ENCODE results near the gene LAMC2. TPM values are rescaled to one million over a fixed set of nuclear protein-coding genes. Genes with fewer than 3 reads are reported as not detected.

The LAMC2 gene
- total and polyA plus RNA-seq, 4 experiments from 2014 or later: not detected

DNA sequence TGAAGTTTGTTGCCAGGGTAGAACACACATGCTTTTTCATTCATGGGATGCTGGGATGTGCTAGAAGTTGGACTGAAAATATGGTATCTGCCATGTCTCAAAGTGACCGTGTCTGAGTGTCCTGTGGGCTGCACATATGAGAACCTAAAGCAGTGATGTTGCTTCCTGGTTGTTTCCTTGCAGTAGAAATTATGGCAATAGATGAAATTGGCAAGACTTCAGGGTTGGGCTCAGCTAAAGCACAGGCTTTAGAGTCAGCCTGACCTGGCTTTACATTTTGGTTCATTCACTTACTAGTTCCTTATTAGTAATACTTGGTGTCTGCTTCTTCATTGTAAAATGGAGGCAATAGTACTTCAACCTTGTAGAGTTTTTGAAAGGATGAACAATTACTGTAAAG is 2.2 kb downstream of the LAMC2 start:
- intact Hi-C loops (cut with micrococcal nuclease): no loop called here
- no peak overlapping the region for H3K4me3 Mint-ChIP-seq
- Histone ChIP-seq H3K36me3 (ENCODE audit: insufficient read depth, low read length) (no peaks in the 10 kb centered on the region), H3K27ac (ENCODE audit: low read depth, low read length) (no peak overlapping the region), H3K4me1 (ENCODE audit: insufficient read depth, low read length) (no peaks in the 10 kb centered on the region), H3K9me3 (ENCODE audit: control insufficient read depth in 1 of 2, low read length in 2 of 2) (no peaks in the 10 kb centered on the region), H3K27me3 (ENCODE audit: insufficient read depth, low read length) (peaks cover 11% of the 10 kb centered on the region), H3K4me3 (ENCODE audit: low read length in 2 of 2) (no peak overlapping the region)
- H3K27ac Mint-ChIP-seq: no peak overlapping the region
- H3K4me1 Mint-ChIP-seq: no peaks in the 10 kb centered on the region
- CTCF ChIA-PET (ENCODE audit: partially characterized antibody): no interaction called here
- no peaks in the 10 kb centered on the region for H3K36me3 Mint-ChIP-seq
- DNase-seq: no peak
- POLR2A ChIA-PET (ENCODE audit: partially characterized antibody): no interaction called here
- peaks cover 17 to 22% of the 10 kb centered on the region in 2 donors for H3K27me3 Mint-ChIP-seq
- H3K9me3 Mint-ChIP-seq: no peaks in the 10 kb centered on the region

DNA sequence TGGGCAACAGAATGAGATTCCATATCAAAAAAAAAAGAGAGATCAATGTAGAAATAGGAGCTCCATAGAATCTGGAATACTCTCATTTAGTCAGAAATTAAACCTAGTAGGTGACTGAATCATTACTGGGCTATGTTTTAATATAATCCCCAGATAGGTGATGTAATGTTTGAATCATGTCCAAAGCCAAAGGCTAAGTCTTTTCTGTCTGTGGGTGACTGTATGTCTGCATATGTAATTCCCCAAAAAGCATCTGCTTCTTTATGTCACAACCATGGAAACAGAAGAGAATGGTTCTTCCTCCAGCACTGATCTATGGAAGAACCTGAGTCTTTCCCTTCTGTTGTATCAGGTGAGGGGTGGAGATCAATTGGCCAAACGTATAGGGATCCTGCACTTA is 5.8 kb downstream of the LAMC2 start:
- Mint-ChIP-seq H3K4me1 (peaks cover 11 to 12% (median 11%) of the 10 kb centered on the region in 4 donors), H3K27ac (no peak overlapping the region), H3K9me3 (no peaks in the 10 kb centered on the region), H3K36me3 (no peaks in the 10 kb centered on the region), H3K27me3 (peaks cover 9 to 12% of the 10 kb centered on the region in 2 donors), H3K4me3 (no peak overlapping the region)
- CTCF ChIA-PET (ENCODE audit: partially characterized antibody): no interaction called here
- H3K27ac ChIP-seq (ENCODE audit: low read depth, low read length): no peak overlapping the region
- no peak overlapping the region for H3K4me3 ChIP-seq (ENCODE audit: low read length in 2 of 2)
- no peaks in the 10 kb centered on the region for H3K9me3 ChIP-seq (ENCODE audit: control insufficient read depth in 1 of 2, low read length in 2 of 2)
- no peak for DNase-seq
- H3K36me3 ChIP-seq (ENCODE audit: insufficient read depth, low read length): no peaks in the 10 kb centered on the region
- POLR2A ChIA-PET (ENCODE audit: partially characterized antibody): no interaction called here
- H3K4me1 ChIP-seq (ENCODE audit: insufficient read depth, low read length): peaks cover 10% of the 10 kb centered on the region
- intact Hi-C loops (cut with micrococcal nuclease): no loop called here
- H3K27me3 ChIP-seq (ENCODE audit: insufficient read depth, low read length): peaks cover 4% of the 10 kb centered on the region

DNA sequence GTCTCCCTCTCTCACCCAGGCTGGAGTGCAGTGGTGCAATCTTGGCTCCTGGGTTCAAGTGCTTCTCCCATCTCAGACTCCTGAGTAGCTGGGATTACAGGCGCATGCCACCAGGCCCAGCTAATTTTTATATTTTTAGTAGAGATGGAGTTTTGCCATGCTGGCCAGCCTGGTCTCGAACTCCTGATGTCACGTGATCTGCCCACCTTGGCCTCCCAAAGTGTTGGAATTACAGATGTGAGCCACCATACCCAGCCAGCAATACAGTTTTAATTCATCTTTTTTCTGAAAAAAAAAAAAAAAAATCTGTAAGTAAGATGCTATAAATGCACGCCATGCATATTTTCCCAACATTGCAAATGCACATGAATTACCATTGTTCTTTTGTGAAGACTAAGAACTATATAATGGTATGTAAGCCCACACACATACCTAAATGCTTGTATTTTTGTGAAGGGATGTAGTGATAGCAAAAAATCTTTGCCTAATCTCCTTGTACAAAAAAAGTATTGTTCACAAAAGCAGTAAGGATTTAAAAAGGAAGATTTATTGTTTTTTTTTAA is 8.0 kb downstream of the LAMC2 start:
- Histone ChIP-seq H3K27me3 (ENCODE audit: insufficient read depth, low read length) (no peaks in the 10 kb centered on the region), H3K27ac (ENCODE audit: low read depth, low read length) (no peak overlapping the region), H3K4me3 (ENCODE audit: low read length in 2 of 2) (no peak overlapping the region), H3K36me3 (ENCODE audit: insufficient read depth, low read length) (no peaks in the 10 kb centered on the region), H3K4me1 (ENCODE audit: insufficient read depth, low read length) (peaks cover 10% of the 10 kb centered on the region), H3K9me3 (ENCODE audit: control insufficient read depth in 1 of 2, low read length in 2 of 2) (no peaks in the 10 kb centered on the region)
- intact Hi-C loops (cut with micrococcal nuclease): no loop called here
- DNase-seq: no peak
- Mint-ChIP-seq H3K4me3 (peak overlapping the region in 1 of 8 donors; percentile 24), H3K36me3 (no peaks in the 10 kb centered on the region), H3K27ac (no peak overlapping the region), H3K9me3 (peaks cover 0 to 2% (median 0%) of the 10 kb centered on the region in 8 donors), H3K27me3 (peaks cover 1 to 6% of the 10 kb centered on the region in 2 donors), H3K4me1 (peaks cover 11 to 15% (median 12%) of the 10 kb centered on the region in 4 donors)
- CTCF ChIA-PET (ENCODE audit: partially characterized antibody): no interaction called here
- POLR2A ChIA-PET (ENCODE audit: partially characterized antibody): no interaction called here

DNA sequence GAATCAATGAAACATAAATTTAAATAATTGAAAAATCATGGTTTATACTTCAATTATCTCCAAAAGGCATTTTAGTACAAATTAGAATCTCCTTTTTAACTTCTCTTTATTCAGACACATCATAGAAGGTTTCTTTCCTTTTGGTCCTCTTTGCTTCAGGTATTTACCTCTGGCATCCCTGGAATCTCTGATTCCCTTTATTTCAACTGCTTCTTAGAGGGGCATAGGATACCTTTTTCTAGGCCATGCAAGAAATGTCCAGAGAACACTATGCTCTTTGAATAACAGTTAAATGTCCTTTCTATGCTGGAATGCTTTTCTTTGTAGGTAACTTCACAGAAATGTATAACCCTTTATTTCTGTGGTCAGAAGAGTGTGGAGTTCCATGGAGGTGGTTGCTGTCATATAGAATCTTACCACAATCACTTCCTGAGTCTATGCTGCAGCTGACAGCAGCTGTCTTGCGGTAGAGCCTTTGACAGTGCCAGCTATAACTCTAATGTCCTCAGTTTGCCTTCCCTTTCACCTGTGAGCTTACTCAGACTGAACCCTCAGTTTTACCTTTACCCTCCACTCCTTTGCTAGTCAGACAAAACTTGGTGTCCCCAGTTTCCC is 8.6 kb downstream of the LAMC2 start:
- no peaks in the 10 kb centered on the region for H3K36me3 ChIP-seq (ENCODE audit: insufficient read depth, low read length)
- ChIA-PET CTCF (ENCODE audit: partially characterized antibody) (no interaction called here), POLR2A (ENCODE audit: partially characterized antibody) (no interaction called here)
- peak overlapping the region in 1 of 7 donors; percentile 32 for H3K27ac Mint-ChIP-seq
- H3K4me1 Mint-ChIP-seq: peaks cover 11 to 15% (median 12%) of the 10 kb centered on the region in 4 donors
- peak overlapping the region in 2 of 8 donors; percentile 20 to 37 for H3K4me3 Mint-ChIP-seq
- H3K4me3 ChIP-seq (ENCODE audit: low read length in 2 of 2): no peak overlapping the region
- no peaks in the 10 kb centered on the region for H3K36me3 Mint-ChIP-seq
- peaks cover 0 to 2% (median 0%) of the 10 kb centered on the region in 8 donors for H3K9me3 Mint-ChIP-seq
- peaks cover 3 to 4% of the 10 kb centered on the region in 2 donors for H3K27me3 Mint-ChIP-seq
- H3K27me3 ChIP-seq (ENCODE audit: insufficient read depth, low read length): no peaks in the 10 kb centered on the region
- H3K9me3 ChIP-seq (ENCODE audit: control insufficient read depth in 1 of 2, low read length in 2 of 2): no peaks in the 10 kb centered on the region
- intact Hi-C loops (cut with micrococcal nuclease): no loop called here
- peaks cover 10% of the 10 kb centered on the region for H3K4me1 ChIP-seq (ENCODE audit: insufficient read depth, low read length)
- no peak overlapping the region for H3K27ac ChIP-seq (ENCODE audit: low read depth, low read length)
- DNase-seq: peak in 2 of 5 donors; percentile 6 to 7

DNA sequence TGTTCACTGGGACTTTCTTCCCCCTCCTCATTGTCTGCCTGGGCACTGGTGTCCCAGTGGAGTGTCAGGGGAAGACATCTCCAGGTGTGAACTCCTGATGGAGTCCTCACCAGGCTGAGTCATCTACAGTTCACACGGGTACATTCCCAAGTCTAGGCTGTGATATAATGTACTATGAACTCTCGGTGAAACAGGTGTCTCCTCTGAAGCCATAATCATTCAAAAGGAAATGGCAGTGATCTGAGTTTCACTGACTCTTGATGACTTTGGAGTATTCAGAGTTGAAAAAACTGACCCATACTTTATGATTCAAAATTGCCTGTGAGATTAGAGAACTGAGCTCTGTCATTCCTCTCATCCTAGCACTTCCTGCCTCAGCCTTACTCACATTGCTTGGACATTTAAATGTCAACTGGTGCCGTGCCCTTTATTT is 9.1 kb downstream of the LAMC2 start:
- no peak for DNase-seq
- Histone ChIP-seq H3K36me3 (ENCODE audit: insufficient read depth, low read length) (no peaks in the 10 kb centered on the region), H3K27me3 (ENCODE audit: insufficient read depth, low read length) (no peaks in the 10 kb centered on the region), H3K4me1 (ENCODE audit: insufficient read depth, low read length) (peaks cover 10% of the 10 kb centered on the region), H3K27ac (ENCODE audit: low read depth, low read length) (no peak overlapping the region), H3K4me3 (ENCODE audit: low read length in 2 of 2) (no peak overlapping the region), H3K9me3 (ENCODE audit: control insufficient read depth in 1 of 2, low read length in 2 of 2) (no peaks in the 10 kb centered on the region)
- CTCF ChIA-PET (ENCODE audit: partially characterized antibody): no interaction called here
- Mint-ChIP-seq H3K36me3 (no peaks in the 10 kb centered on the region), H3K4me3 (peak overlapping the region in 2 of 8 donors; percentile 20 to 37), H3K27me3 (peaks cover 3 to 4% of the 10 kb centered on the region in 2 donors), H3K9me3 (peaks cover 0 to 2% (median 0%) of the 10 kb centered on the region in 8 donors), H3K27ac (peak overlapping the region in 1 of 7 donors; percentile 32), H3K4me1 (peaks cover 11 to 15% (median 12%) of the 10 kb centered on the region in 4 donors)
- intact Hi-C loops (cut with micrococcal nuclease): no loop called here
- POLR2A ChIA-PET (ENCODE audit: partially characterized antibody): no interaction called here

DNA sequence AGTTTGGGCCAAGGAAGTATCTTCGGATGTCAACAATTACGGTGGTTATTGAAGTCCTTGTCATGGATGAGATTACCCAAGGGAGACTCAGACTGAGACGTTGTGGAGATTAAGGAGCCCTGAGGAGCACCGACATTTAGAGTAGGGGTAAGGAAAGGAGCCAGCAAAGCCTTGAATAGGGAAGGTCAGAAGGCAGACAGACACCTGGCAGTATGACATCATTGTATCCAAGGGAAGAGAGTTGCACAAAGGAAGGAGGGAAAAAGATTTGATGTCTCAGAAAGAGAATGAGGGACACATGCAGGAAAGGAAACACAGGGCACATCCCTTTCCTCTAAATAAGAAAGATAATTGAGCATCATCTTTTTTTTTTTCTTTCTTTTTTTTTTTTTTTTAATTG is 11.7 kb downstream of the LAMC2 start:
- peaks cover 0 to 2% (median 0%) of the 10 kb centered on the region in 8 donors for H3K9me3 Mint-ChIP-seq
- ChIA-PET CTCF (ENCODE audit: partially characterized antibody) (no interaction called here), POLR2A (ENCODE audit: partially characterized antibody) (no interaction called here)
- Histone ChIP-seq H3K4me1 (ENCODE audit: insufficient read depth, low read length) (peaks cover 10% of the 10 kb centered on the region), H3K4me3 (ENCODE audit: low read length in 2 of 2) (no peak overlapping the region), H3K27me3 (ENCODE audit: insufficient read depth, low read length) (no peaks in the 10 kb centered on the region), H3K36me3 (ENCODE audit: insufficient read depth, low read length) (no peaks in the 10 kb centered on the region), H3K27ac (ENCODE audit: low read depth, low read length) (no peak overlapping the region), H3K9me3 (ENCODE audit: control insufficient read depth in 1 of 2, low read length in 2 of 2) (no peaks in the 10 kb centered on the region)
- peaks cover 4 to 13% of the 10 kb centered on the region in 2 donors for H3K27me3 Mint-ChIP-seq
- intact Hi-C loops (cut with micrococcal nuclease): no loop called here
- H3K4me1 Mint-ChIP-seq: peaks cover 11 to 15% (median 12%) of the 10 kb centered on the region in 4 donors
- DNase-seq: no peak
- no peak overlapping the region for H3K4me3 Mint-ChIP-seq
- H3K36me3 Mint-ChIP-seq: no peaks in the 10 kb centered on the region
- no peak overlapping the region for H3K27ac Mint-ChIP-seq

DNA sequence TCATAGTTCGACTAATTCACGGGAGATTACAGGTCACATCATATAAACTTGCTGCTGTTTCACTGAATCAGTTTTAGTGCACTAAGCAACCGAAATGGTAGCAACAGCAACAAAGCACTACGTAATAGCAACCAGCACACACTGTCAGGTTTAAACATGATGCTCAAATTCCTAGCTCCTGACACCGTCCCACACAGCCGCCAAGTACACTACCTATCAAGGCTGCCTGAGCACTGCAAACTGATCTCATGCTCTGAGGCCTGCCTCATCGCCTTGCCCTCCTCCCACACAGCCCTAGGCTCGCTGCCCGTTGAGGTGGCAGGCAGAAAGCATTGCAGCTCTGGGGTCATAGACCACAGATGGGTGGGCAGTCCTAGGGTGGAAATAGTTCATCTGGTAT is 12.4 kb downstream of the LAMC2 start:
- H3K9me3 Mint-ChIP-seq: peaks cover 0 to 2% (median 0%) of the 10 kb centered on the region in 8 donors
- DNase-seq: no peak
- H3K36me3 Mint-ChIP-seq: no peaks in the 10 kb centered on the region
- Histone ChIP-seq H3K9me3 (ENCODE audit: control insufficient read depth in 1 of 2, low read length in 2 of 2) (no peaks in the 10 kb centered on the region), H3K4me3 (ENCODE audit: low read length in 2 of 2) (no peak overlapping the region), H3K27ac (ENCODE audit: low read depth, low read length) (no peak overlapping the region), H3K36me3 (ENCODE audit: insufficient read depth, low read length) (no peaks in the 10 kb centered on the region), H3K4me1 (ENCODE audit: insufficient read depth, low read length) (peaks cover 10% of the 10 kb centered on the region), H3K27me3 (ENCODE audit: insufficient read depth, low read length) (no peaks in the 10 kb centered on the region)
- ChIA-PET POLR2A (ENCODE audit: partially characterized antibody) (no interaction called here), CTCF (ENCODE audit: partially characterized antibody) (no interaction called here)
- intact Hi-C loops (cut with micrococcal nuclease): no loop called here
- no peak overlapping the region for H3K27ac Mint-ChIP-seq
- H3K4me3 Mint-ChIP-seq: no peak overlapping the region
- peaks cover 3 to 11% of the 10 kb centered on the region in 2 donors for H3K27me3 Mint-ChIP-seq
- H3K4me1 Mint-ChIP-seq: peaks cover 11 to 15% (median 12%) of the 10 kb centered on the region in 4 donors

Measured in CD4-positive, alpha-beta memory T cell (primary cell).